Transverse colon (tissue), 3 donors: ENCODE data around the gene MRPL19.

Experiments
- POLR2A ChIP-seq: fragments of 450-650 bp; IDR thresholded peaks from one replicate; pipeline ENCODE4 v1.6.1; 2016; ENCODE audit warnings: antibody characterized with exemption, mild to moderate bottlenecking, moderate library complexity
- TF ChIP-seq, protein P1 (sequence below), 5 experiments: fragments of 200-600 bp in 3 of 5; fragments of 450-650 bp in 2 of 5; sonication (generic) in 3 of 5; IDR thresholded peaks; 1 replicate in 2 of 5; 2 replicates in 3 of 5; pipeline ENCODE4 v1.5.1; 2016 to 2017; ENCODE audit warnings: antibody characterized with exemption in 5 of 5, inconsistent platforms in 3 of 5, mild to moderate bottlenecking in 2 of 5, moderate library complexity in 1 of 5

DNA sequence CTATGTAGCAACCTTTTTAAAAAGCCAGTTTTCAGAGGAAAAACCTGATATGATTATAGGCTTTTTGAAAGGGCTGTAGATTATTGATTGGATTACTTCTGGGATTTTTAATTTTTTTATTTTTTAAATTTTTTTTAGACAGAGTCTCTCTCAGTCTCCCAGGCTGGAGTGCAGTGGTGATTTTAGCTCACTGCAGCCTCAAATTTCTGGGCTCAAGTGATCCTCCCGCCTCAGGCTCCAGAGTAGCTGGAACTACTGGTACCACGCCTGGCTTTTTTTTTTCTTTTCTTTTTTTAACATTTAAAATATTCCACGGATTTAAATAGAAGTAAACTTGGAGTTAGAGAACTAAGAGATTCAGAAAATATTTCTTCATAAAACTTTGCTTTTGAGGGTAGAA, 1.2 kb downstream of the MRPL19 start:
- TF ChIP-seq POLR2A, result no peak
- TF ChIP-seq, protein P1, sequence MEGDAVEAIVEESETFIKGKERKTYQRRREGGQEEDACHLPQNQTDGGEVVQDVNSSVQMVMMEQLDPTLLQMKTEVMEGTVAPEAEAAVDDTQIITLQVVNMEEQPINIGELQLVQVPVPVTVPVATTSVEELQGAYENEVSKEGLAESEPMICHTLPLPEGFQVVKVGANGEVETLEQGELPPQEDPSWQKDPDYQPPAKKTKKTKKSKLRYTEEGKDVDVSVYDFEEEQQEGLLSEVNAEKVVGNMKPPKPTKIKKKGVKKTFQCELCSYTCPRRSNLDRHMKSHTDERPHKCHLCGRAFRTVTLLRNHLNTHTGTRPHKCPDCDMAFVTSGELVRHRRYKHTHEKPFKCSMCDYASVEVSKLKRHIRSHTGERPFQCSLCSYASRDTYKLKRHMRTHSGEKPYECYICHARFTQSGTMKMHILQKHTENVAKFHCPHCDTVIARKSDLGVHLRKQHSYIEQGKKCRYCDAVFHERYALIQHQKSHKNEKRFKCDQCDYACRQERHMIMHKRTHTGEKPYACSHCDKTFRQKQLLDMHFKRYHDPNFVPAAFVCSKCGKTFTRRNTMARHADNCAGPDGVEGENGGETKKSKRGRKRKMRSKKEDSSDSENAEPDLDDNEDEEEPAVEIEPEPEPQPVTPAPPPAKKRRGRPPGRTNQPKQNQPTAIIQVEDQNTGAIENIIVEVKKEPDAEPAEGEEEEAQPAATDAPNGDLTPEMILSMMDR (IDR thresholded peaks at IDR 0.05), result peak in 1 of 5 experiments; percentile 19
